IMR-90 (cell line): Measurements from ENCODE around the gene SKP1. TPM values are rescaled to one million over a fixed set of nuclear protein-coding genes. Genes with fewer than 3 reads are reported as not detected.

Source experiments
- ATAC-seq: fragments of 200-7000 bp; cut with Tn5 transposase; 2 replicates; pipeline ENCODE4 v1.9.1; 2020; ENCODE audit warnings: low read depth, mild to moderate bottlenecking, moderate library complexity
- BruUV-seq: library from RNA; stranded (reverse); fragments of 400-500 nt; replicated peaks from 2 replicates; lab custom pipeline; 2021; lab: Mats Ljungman, UMichigan
- CTCF ChIA-PET: fragments of 300-600 bp; formaldehyde crosslinking; extraction: SDS; loops from one replicate; lab custom pipeline; 2021; ENCODE audit warnings: antibody characterized with exemption; lab: Yijun Ruan, JAX
- POLR2A ChIA-PET: fragments of 300-600 bp; sonication (Branson Sonifier 250); formaldehyde crosslinking; loops from one replicate; lab custom pipeline; 2022; ENCODE audit warnings: antibody characterized with exemption; ENCODE audit not compliant: unreplicated experiment; lab: Charles Lee
- DNase-seq: peaks from one replicate; pipeline ENCODE4 v3.0.0; 2013
- H2AFZ ChIP-seq: replicated peaks from 2 replicates; pipeline ENCODE3; 2013; ENCODE audit warnings: low read length, mild to moderate bottlenecking; ENCODE audit not compliant: poor library complexity
- H2AK5ac ChIP-seq: 2 replicates; pipeline ENCODE4 v1.6.1; 2013; ENCODE audit warnings: low read depth, low read length, inconsistent platforms
- H2AK9ac ChIP-seq: replicated peaks from 2 replicates; pipeline ENCODE3; 2013; ENCODE audit warnings: mild to moderate bottlenecking, low read depth, low read length, moderate library complexity; ENCODE audit not compliant: poor library complexity
- H2BK120ac ChIP-seq: 2 replicates; pipeline ENCODE4 v1.6.1; 2013; ENCODE audit warnings: low read depth, low read length, inconsistent platforms
- H2BK15ac ChIP-seq: 3 replicates; pipeline ENCODE4 v1.6.1; 2013; ENCODE audit warnings: low read depth, low read length, inconsistent platforms
- H2BK20ac ChIP-seq: 2 replicates; pipeline ENCODE4 v1.6.1; 2013; ENCODE audit warnings: low read depth, mild to moderate bottlenecking, inconsistent platforms, low read length, moderate library complexity
- H2BK5ac ChIP-seq: 2 replicates; pipeline ENCODE4 v1.6.1; 2013; ENCODE audit warnings: mild to moderate bottlenecking, low read depth, low read length, inconsistent platforms; ENCODE audit not compliant: poor library complexity, severe bottlenecking
- H3K14ac ChIP-seq: replicated peaks from 2 replicates; pipeline ENCODE4 v1.6.1; 2013; ENCODE audit warnings: low read depth, low read length, inconsistent platforms
- H3K18ac ChIP-seq: 2 replicates; pipeline ENCODE4 v1.6.1; 2013; ENCODE audit warnings: low read depth, low read length, control low read depth
- H3K23ac ChIP-seq: 2 replicates; pipeline ENCODE4 v1.6.1; 2013; ENCODE audit warnings: low read depth, low read length, inconsistent platforms
- H3K27ac ChIP-seq: 2 replicates; pipeline ENCODE4 v1.5.1; 2013; ENCODE audit warnings: mild to moderate bottlenecking, control low read depth, low read length; ENCODE audit not compliant: insufficient read depth
- H3K27me3 ChIP-seq: 2 replicates; pipeline ENCODE4 v1.6.1; 2013; ENCODE audit warnings: low read length; ENCODE audit not compliant: control insufficient read depth, insufficient read depth
- H3K36me3 ChIP-seq: 2 replicates; pipeline ENCODE4 v1.6.1; 2013; ENCODE audit warnings: low read length, mixed read lengths; ENCODE audit not compliant: control insufficient read depth, insufficient read depth
- H3K4ac ChIP-seq: 2 replicates; pipeline ENCODE4 v1.6.1; 2013; ENCODE audit warnings: low read depth, low read length, inconsistent platforms
- H3K4me1 ChIP-seq: 2 replicates; pipeline ENCODE4 v1.6.1; 2013; ENCODE audit warnings: low read length, mixed read lengths; ENCODE audit not compliant: control insufficient read depth, insufficient read depth
- H3K4me2 ChIP-seq: 2 replicates; pipeline ENCODE4 v1.6.1; 2013; ENCODE audit warnings: low read depth, mild to moderate bottlenecking, control low read depth, low read length, moderate library complexity
- H3K4me3 ChIP-seq: 2 replicates; pipeline ENCODE4 v1.5.1; 2013; ENCODE audit warnings: low read depth, mild to moderate bottlenecking, control low read depth, low read length, moderate library complexity; ENCODE audit not compliant: insufficient read depth
- H3K56ac ChIP-seq: 2 replicates; pipeline ENCODE4 v1.6.1; 2013; ENCODE audit warnings: low read length, inconsistent platforms; ENCODE audit not compliant: insufficient read depth; ENCODE audit errors: extremely low read depth
- H3K79me1 ChIP-seq, 2 experiments: 2 replicates each; pipeline ENCODE4 v1.6.1; 2013; ENCODE audit warnings: low read length in 2 of 2, inconsistent platforms in 1 of 2, low read depth in 1 of 2
- H3K9ac ChIP-seq: 2 replicates; pipeline ENCODE4 v1.6.1; 2013; ENCODE audit warnings: low read depth, low read length, control low read depth
- H3K9me1 ChIP-seq: 2 replicates; pipeline ENCODE4 v1.6.1; 2013; ENCODE audit warnings: low read length, inconsistent platforms; ENCODE audit not compliant: insufficient read depth
- H3K9me3 ChIP-seq: 2 replicates; pipeline ENCODE4 v1.6.1; 2013; ENCODE audit warnings: low read length; ENCODE audit not compliant: control insufficient read depth, insufficient read depth
- H4K20me1 ChIP-seq: 2 replicates; pipeline ENCODE4 v1.6.1; 2013; ENCODE audit warnings: low read length, inconsistent platforms; ENCODE audit not compliant: insufficient read depth
- H4K5ac ChIP-seq: 2 replicates; pipeline ENCODE4 v1.6.1; 2013; ENCODE audit warnings: mild to moderate bottlenecking, low read depth, low read length, control low read depth
- H4K8ac ChIP-seq, 2 experiments: 2 replicates each; pipeline ENCODE4 v1.6.1; 2013; ENCODE audit warnings: low read depth in 2 of 2, low read length in 2 of 2, control low read depth in 1 of 2, inconsistent platforms in 1 of 2
- H4K91ac ChIP-seq: 2 replicates; pipeline ENCODE4 v1.6.1; 2013; ENCODE audit warnings: low read depth, low read length, inconsistent platforms; ENCODE audit not compliant: insufficient read depth
- CTCF ChIP-seq: conservative IDR thresholded peaks from 2 replicates; pipeline ENCODE4 v1.5.1; 2012; ENCODE audit warnings: mild to moderate bottlenecking, low read depth, low read length, improper control_type of control experiment
- MAFK ChIP-seq: IDR thresholded peaks from 2 replicates; pipeline ENCODE4 v1.6.1; 2012; ENCODE audit warnings: low read depth, low read length, improper control_type of control experiment
- MXI1 ChIP-seq: IDR thresholded peaks from 2 replicates; pipeline ENCODE4 v1.6.1; 2012; ENCODE audit warnings: low read depth, mild to moderate bottlenecking, low read length, moderate library complexity, borderline replicate concordance
- WGBS, 2 experiments: methylation state at CpG; one replicate each; pipeline versions ENCODE4 v1.1.5 to v1.1.7; 2013; ENCODE audit warnings: missing lambda C conversion rate in 2 of 2; ENCODE audit not compliant: insufficient read length in 1 of 2; ENCODE audit errors: extremely low coverage in 2 of 2; 5-methylcytosine and 5-hydroxymethylcytosine counted together
- dilution Hi-C: fragments of 300-500 bp; cut with HindIII; formaldehyde crosslinking; loops from one replicate; pipeline ENCODE4 v1.14.3; 2018; ENCODE audit warnings: low sequenced_read_pairs; ENCODE audit not compliant: unreplicated experiment
- in situ Hi-C: fragments of 300-500 bp; cut with MboI; formaldehyde crosslinking; loops from 3 replicates; pipeline ENCODE4 v1.14.3; 2019; ENCODE audit warnings: low sequenced_read_pairs, inconsistent platforms, mixed read lengths
- intact Hi-C: fragments of 100-400 bp; cut with micrococcal nuclease; formaldehyde crosslinking; loops from 2 replicates; pipeline ENCODE4 v1.10.0; 2022
- polyA plus RNA-seq, 3 experiments: library from polyadenylated mRNA; depleted of rRNA; stranded (reverse); fragments of >200 nt; gene quantifications; 2 replicates each; pipeline ENCODE4 v1.2.3, GENCODE V29; 2012; ENCODE audit warnings: low replicate concordance in 1 of 3
- total RNA-seq: library from RNA; depleted of rRNA; stranded (reverse); fragments of >200 nt; gene quantifications from 2 replicates; pipeline ENCODE4 v1.2.3, GENCODE V29; 2012

SKP1 gene
- total and polyA plus RNA-seq, 2 of the 4 experiments (the other 2 are of a cell fraction) = 206 to 618 TPM

- DNase-seq = no peak
Measured at GRCh38 chr5:134103998-134104654, 72.6 kb downstream of the SKP1 start.

More at GRCh38 chr5:134103998-134104654, 72.6 kb downstream of the SKP1 start:
- intact Hi-C loops (loop anchor here (2.0 kb wide), 1 partner anchor 185 kb away; no protein-coding TSS in a partner anchor), dilution Hi-C loops (no loop called here), in situ Hi-C loops (no loop called here)
- no peak overlapping the region for H2AK9ac ChIP-seq
- TF ChIP-seq MAFK = no peak
- no peak for TF ChIP-seq CTCF
- no peak for TF ChIP-seq MXI1
- peaks cover 4% of the 10 kb centered on the region for H3K4me1 ChIP-seq
- H4K20me1 ChIP-seq = no peaks in the 10 kb centered on the region
- no peak overlapping the region for H2BK15ac ChIP-seq
- no peak overlapping the region for H4K8ac ChIP-seq
- no TSS peak for BruUV-seq
- H3K56ac ChIP-seq = no peak overlapping the region
- CTCF ChIA-PET = no interaction called here
- ATAC-seq = no peak
- H4K5ac ChIP-seq = no peak overlapping the region
- H3K4ac ChIP-seq = no peak overlapping the region
- no peak overlapping the region for H3K23ac ChIP-seq
- WGBS, 2 experiments = 82% methylated on average over 3 of the region's 11 CpGs; no CpG with 5 or more reads in 1 of the 2 experiments
- no peaks in the 10 kb centered on the region for H3K79me1 ChIP-seq
- H3K9ac ChIP-seq = no peak overlapping the region
- H3K4me3 ChIP-seq = no peak overlapping the region
- H3K27ac ChIP-seq = no peak overlapping the region
- H3K9me3 ChIP-seq = no peaks in the 10 kb centered on the region
- no peak overlapping the region for H3K14ac ChIP-seq
- no peak overlapping the region for H2AFZ ChIP-seq
- no peak overlapping the region for H3K4me2 ChIP-seq
- POLR2A ChIA-PET = no interaction called here
- H3K36me3 ChIP-seq = no peaks in the 10 kb centered on the region
- no peak overlapping the region for H2AK5ac ChIP-seq
- no peak overlapping the region for H2BK20ac ChIP-seq
- peaks cover 3% of the 10 kb centered on the region; the same call in 1 of the 2 replicates for H3K9me1 ChIP-seq
- H2BK120ac ChIP-seq = no peak overlapping the region
- H3K18ac ChIP-seq = no peak overlapping the region
- H3K27me3 ChIP-seq = peaks cover 5% of the 10 kb centered on the region; the same call in 1 of the 2 replicates
- no peak overlapping the region for H4K91ac ChIP-seq
- no peak overlapping the region for H2BK5ac ChIP-seq
